ENCODE results near the gene VSIG4. TPM values are rescaled to one million over a fixed set of nuclear protein-coding genes. Genes with fewer than 3 reads are reported as not detected.
A peak's percentile ranks its signal among the peaks of the same experiment; 100 is the strongest.

VSIG4 gene
- total and polyA plus RNA-seq, 2 experiments from 2014 or later = 3.2 to 8.8 TPM

- Histone ChIP-seq H3K27ac (peak overlapping the region; percentile 43), H3K9me3 (ENCODE audit: low read depth) (no peaks in the 10 kb centered on the region), H3K4me1 (ENCODE audit: insufficient read depth) (peaks cover 3% of the 10 kb centered on the region), H3K27me3 (no peaks in the 10 kb centered on the region), H2AFZ (no peak overlapping the region), H3K36me3 (replicated peaks; ENCODE audit: insufficient read depth, low read depth) (no peaks in the 10 kb centered on the region), H3K9me2 (replicated peaks; ENCODE audit: insufficient read depth) (no peaks in the 10 kb centered on the region), H3K4me3 (no peak overlapping the region), H4K20me1 (ENCODE audit: insufficient read depth, poor library complexity, severe bottlenecking) (no peaks in the 10 kb centered on the region), H3K79me2 (no peaks in the 10 kb centered on the region), H3K4me2 (no peak overlapping the region)
- TF ChIP-seq EZH2 (IDR thresholded peaks at IDR 0.05; ENCODE audit: borderline replicate concordance) (no peak), CTCF (IDR thresholded peaks at IDR 0.05; ENCODE audit: poor library complexity) (no peak), EZH2phosphoT487 (IDR thresholded peaks at IDR 0.05; ENCODE audit: low read depth, severe bottlenecking, unreplicated experiment) (no peak)
- no peak for DNase-seq (ENCODE audit: low spot score)
- WGBS (ENCODE audit: low lambda C conversion rate, missing lambda C conversion rate) = 44% methylated on average over 3 of the region's 3 CpGs
These were observed 2.6 kb upstream of the VSIG4 start for GRCh38 chrX:66042307-66043077.

- Histone ChIP-seq H3K4me2 (no peak overlapping the region), H3K4me3 (no peak overlapping the region), H3K9me2 (replicated peaks; ENCODE audit: insufficient read depth) (no peaks in the 10 kb centered on the region), H3K9me3 (ENCODE audit: low read depth) (no peaks in the 10 kb centered on the region), H4K20me1 (ENCODE audit: insufficient read depth, poor library complexity, severe bottlenecking) (no peaks in the 10 kb centered on the region), H3K79me2 (no peaks in the 10 kb centered on the region), H3K4me1 (ENCODE audit: insufficient read depth) (no peaks in the 10 kb centered on the region), H3K27me3 (no peaks in the 10 kb centered on the region), H3K36me3 (replicated peaks; ENCODE audit: insufficient read depth, low read depth) (no peaks in the 10 kb centered on the region), H3K27ac (no peak overlapping the region), H2AFZ (no peak overlapping the region)
- no peak for TF ChIP-seq CTCF (IDR thresholded peaks at IDR 0.05; ENCODE audit: poor library complexity)
- TF ChIP-seq EZH2phosphoT487 (IDR thresholded peaks at IDR 0.05; ENCODE audit: low read depth, severe bottlenecking, unreplicated experiment) = no peak
- no peak for TF ChIP-seq EZH2 (IDR thresholded peaks at IDR 0.05; ENCODE audit: borderline replicate concordance)
- WGBS (ENCODE audit: low lambda C conversion rate, missing lambda C conversion rate) = 68% methylated on average over 1 of the region's 1 CpG
- no peak for DNase-seq (ENCODE audit: low spot score)
These were observed 1.8 kb downstream of the VSIG4 start for GRCh38 chrX:66038115-66038514.

GRCh38 chrX:66036231-66036630 is 3.6 kb downstream of the VSIG4 start:
- 97% methylated on average over 1 of the region's 1 CpG for WGBS (ENCODE audit: low lambda C conversion rate, missing lambda C conversion rate)
- TF ChIP-seq CTCF (IDR thresholded peaks at IDR 0.05; ENCODE audit: poor library complexity) (no peak), EZH2phosphoT487 (IDR thresholded peaks at IDR 0.05; ENCODE audit: low read depth, severe bottlenecking, unreplicated experiment) (no peak), EZH2 (IDR thresholded peaks at IDR 0.05; ENCODE audit: borderline replicate concordance) (no peak)
- DNase-seq (ENCODE audit: low spot score) = no peak
- Histone ChIP-seq H3K36me3 (replicated peaks; ENCODE audit: insufficient read depth, low read depth) (no peaks in the 10 kb centered on the region), H3K9me3 (ENCODE audit: low read depth) (no peaks in the 10 kb centered on the region), H4K20me1 (ENCODE audit: insufficient read depth, poor library complexity, severe bottlenecking) (no peaks in the 10 kb centered on the region), H2AFZ (no peak overlapping the region), H3K9me2 (replicated peaks; ENCODE audit: insufficient read depth) (no peaks in the 10 kb centered on the region), H3K4me3 (no peak overlapping the region), H3K4me1 (ENCODE audit: insufficient read depth) (no peaks in the 10 kb centered on the region), H3K79me2 (no peaks in the 10 kb centered on the region), H3K27ac (no peak overlapping the region), H3K4me2 (no peak overlapping the region), H3K27me3 (no peaks in the 10 kb centered on the region)

Measured in hepatocyte (in vitro differentiated cells).